DMS53 treated with DMSO at 0.1 percent for 48 hours (cell line): ENCODE measurements around the gene GMPPA.

Experiments
- DNase-seq: peaks from one replicate; lab custom pipeline; 2025; ENCODE audit not compliant: unreplicated experiment; lab: John Stamatoyannopoulos, UW

The GMPPA gene

GRCh38 chr2:219502618-219503017, 3.9 kb downstream of the GMPPA start:
- DNase-seq = no peak

- no peak for DNase-seq
These were observed 6.9 kb downstream of the GMPPA start for GRCh38 chr2:219505585-219505984.

DNA sequence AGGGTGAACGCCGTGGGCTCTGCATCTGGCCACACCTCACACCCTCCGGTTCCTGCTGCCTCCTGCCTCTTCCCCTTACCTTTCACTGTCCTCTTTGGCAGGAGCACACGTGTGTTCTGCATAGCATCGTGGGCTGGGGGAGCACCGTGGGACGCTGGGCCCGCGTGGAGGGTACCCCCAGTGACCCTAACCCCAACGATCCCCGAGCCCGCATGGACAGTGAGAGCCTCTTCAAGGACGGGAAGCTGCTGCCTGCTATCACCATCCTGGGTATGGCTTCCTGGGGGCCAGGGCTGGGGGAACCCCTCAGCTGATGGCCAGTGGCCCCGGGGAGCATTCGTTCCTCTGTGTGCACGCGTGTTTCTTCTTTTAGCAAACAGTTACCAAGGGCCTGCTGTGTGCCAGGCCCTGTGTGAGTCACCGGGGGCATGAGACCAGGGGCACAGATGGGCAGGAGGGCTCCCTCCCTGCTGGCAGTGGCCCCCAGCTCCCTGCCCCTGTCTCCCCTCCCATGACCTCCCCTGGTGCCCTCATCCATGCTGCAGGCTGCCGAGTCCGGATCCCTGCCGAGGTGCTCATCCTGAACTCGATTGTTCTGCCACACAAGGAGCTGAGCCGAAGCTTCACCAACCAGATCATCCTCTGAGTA, 7.6 kb downstream of the GMPPA start:
- DNase-seq = no peak

DNA sequence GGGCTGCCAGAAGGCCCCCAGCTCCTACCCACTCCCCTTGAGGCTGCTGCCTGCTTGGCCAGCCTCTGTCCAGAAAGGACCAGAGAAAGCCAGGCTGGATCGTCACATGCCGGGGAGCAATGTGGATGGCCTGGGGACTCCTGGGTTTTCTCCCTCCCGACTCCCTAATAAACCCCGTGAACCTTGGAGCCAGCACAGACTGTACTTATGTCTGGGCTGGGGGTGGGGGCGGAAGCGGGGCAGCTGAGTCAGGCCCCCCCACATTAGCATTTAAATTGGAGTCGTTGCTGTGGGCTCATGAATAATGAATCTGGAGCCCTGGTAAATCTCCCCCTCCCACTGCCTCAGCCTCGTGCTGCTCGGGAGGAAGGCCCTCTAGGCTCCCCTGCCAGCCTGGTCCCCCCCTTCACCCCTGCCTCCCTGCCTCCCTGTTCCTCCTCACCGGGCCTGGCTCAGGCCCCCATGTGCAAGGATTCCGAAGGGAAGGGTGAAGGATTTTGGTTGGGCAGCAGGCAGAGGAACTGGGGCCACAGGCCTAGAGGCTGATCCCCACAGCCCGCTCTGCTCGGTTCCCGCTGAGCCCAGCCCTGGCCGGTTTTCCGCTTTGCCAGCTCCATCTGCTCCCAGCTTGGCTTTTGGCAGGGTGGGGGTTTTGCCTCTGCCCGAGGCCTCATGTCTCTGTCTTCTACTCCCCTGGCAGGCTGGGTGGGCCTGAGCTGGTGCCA, 8.3 kb downstream of the GMPPA start:
- DNase-seq = no peak

- DNase-seq = no peak
These were observed 9.1 kb downstream of the GMPPA start for GRCh38 chr2:219507581-219508443.

DNA sequence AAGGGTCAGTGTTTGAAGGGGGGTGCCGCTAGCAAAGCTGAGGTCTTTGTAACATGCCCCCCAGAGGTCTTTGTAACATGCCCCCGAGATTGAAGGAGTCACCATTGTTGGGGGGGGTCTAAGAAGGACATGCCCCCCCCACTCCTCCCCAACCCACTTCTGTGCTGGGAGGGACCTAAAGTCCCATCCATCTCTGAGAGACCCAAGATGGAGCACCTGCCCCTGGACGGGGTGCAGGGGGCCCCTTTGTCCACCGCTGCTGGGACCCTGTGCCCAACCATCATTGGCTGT, 9.7 kb downstream of the GMPPA start:
- DNase-seq = no peak

- no peak for DNase-seq
These were observed 10.5 kb downstream of the GMPPA start for GRCh38 chr2:219508971-219509779.

GRCh38 chr2:219509780-219510511, 11.3 kb downstream of the GMPPA start:
- peak; percentile 27 for DNase-seq

GRCh38 chr2:219510512-219511135, 11.9 kb downstream of the GMPPA start:
- DNase-seq = no peak

DNA sequence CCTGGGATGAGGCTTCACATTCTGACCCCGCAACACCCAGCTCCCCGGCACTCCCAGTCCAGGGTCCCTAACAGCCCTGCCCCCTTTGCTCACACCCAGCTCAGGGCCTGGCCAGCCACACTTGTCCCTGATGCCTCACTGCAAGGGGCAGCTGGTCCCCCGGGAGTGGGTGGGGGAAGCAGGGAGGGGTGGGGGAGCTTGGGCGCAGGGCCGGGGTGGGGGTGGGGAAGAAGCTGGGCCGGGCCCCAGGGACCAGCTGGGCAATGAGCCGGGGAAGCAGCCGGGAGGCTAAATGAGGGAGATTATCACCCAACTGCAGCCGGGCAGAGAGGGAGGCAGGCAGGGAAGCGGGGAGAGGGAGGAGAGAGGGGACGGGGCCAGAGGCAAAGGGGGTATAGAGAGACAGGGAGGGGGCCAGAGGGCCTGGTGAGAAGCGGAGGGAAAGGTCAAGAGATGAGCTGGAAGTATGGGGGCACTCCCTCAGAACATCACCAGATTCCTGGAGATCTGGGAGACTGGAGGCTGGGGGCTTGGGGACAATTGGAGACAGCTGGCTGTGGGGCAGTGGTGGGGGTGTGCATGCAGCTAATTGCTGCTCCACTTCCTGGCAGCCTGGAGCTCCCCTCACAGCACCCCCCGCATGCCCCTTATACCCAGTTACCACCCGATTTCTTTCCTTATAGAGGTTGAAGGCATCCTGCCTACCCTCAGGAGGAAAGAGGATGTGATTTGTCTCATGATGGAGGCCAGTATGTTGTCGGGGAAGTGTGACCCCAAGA, 13.0 kb downstream of the GMPPA start:
- no peak for DNase-seq

GRCh38 chr2:219512524-219513216, 14.0 kb downstream of the GMPPA start:
- DNase-seq = no peak

DNA sequence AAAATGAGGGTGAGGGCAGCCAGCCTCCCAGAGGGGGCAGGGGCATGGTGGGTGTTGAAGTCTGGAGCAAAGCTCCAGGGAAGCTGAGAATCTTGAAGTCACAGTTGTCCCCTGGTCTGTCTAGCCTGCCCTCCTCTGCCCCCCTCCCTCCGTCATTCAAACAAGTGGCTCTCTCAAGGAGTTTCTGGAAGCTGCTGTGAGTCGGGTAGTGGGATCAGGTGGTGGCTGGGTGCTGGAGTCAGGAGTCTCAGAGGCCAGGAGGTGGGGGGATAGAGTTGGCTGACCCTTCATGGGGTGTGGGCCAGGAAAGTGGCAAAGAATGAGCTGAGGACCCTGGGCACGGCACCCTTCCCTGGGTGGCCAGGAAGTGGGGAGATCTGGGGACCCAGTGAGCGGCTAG, 15.1 kb downstream of the GMPPA start:
- DNase-seq = no peak

- DNase-seq = peak; percentile 7
These were observed 15.6 kb downstream of the GMPPA start, which contains the start of gene ASIC4 for GRCh38 chr2:219514196-219514761. Gene ASIC4, plus strand, starts transcription at chr2:219514482. Its CDS starts 243 bp downstream, at chr2:219514725.

DNA sequence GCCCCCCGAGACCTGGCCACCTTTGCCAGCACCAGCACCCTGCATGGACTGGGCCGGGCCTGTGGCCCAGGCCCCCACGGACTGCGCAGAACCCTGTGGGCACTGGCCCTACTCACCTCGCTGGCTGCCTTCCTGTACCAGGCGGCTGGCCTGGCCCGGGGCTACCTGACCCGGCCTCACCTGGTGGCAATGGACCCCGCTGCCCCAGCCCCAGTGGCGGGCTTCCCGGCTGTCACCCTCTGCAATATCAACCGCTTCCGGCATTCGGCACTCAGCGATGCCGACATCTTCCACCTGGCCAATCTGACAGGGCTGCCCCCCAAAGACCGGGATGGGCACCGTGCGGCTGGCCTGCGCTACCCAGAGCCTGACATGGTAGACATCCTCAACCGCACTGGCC, 16.1 kb downstream of the GMPPA start:
- DNase-seq = no peak

DNA sequence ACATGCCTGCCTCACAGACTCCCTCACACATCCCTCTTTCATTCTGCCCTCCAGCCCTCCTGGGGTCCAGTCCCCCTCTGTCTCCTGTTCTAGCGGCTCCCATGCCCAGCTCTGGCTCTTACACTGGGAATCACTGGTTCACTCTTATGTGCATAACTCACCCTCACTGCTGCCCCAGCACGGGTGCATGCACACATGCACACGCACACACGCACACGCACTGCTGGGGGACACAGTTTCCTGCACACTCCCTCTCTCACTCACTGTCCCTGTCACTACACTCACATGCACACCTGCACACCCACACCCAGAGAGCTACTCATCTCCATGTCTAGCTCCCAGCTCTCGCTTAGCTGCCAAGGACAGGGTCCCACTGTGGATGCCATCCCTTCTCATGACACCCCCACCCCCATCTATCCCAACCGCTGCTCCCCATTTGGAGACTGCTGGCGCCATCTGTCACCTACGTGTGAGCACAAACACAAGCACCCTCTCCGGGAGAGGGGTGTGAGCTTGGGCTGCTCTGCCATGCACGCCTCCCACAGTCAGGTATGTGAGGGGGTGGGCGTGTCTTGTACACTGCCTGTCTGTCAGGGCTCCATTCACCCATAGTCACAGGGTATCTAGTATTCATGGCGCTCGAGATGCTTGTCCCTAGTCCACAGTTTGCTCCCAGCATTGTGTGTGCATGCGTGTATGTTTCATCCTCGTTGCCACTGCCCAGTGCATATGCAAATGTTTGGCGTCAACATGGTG, 17.4 kb downstream of the GMPPA start:
- DNase-seq = no peak

DNA sequence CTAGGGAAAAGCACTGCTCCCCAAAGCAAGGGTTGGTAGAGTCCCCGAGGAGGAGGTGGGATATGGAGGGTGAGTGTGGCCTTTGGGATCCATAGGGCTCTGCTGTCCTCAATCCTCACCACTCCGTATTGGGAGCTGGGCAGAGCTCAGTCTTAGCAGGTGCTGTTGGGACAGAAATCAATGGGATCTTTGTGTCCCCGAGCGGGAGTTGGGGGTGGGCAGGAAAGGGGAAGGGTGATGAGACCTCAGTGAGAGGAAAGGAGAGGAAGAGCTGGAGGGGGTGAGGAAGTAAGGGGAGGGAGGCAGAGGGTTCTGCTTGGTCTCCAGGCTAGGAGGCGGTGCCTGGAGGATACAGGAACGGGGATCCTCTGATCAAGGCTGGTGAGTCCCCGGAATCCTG, 18.2 kb downstream of the GMPPA start:
- DNase-seq = no peak

DNA sequence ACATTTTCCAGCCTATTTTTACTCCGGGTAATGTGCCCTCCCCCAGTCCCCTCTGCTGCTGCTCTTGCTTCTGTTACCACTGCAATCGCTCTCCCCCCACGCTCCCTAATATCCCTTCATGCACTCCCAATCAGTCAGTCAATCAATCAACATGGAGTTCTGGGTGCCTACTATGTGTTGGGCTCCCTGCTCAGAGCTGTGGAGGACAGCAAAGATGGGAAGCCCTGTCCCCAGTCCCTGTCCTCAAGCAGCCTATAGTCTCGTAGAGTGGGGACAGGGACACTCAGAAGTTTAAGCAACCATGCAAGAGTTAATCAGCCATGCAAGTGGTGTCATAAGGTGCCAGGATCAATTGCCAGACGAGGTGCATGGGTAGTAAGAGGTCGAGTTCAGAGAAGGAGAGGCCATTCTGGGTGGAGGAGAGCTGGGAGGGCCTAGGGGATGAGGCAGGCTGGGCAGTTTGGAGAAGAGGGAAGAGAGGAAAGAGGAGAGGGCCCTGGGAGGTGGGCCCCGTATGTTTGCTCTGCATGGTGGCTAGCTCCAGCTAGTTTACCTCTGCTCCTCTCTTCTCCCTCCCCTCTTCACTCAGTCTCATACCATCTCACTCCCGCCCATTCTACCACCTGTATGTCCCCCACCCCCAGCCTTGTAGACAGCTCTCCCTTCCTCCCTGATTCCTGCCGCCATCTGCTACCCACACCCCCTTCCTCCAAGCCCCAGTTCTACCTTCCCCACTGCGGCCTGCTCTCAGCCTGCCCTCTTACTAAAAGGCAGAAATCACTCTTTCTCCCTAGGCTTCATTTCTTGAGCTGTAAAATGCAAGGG, 19.5 kb downstream of the GMPPA start:
- no peak for DNase-seq
